ENCODE results near the gene IL25. TPM values are rescaled to one million over a fixed set of nuclear protein-coding genes. Genes with fewer than 3 reads are reported as not detected.

The IL25 gene
- total and polyA plus RNA-seq, 2 experiments from 2014 or later, result not detected

DNA sequence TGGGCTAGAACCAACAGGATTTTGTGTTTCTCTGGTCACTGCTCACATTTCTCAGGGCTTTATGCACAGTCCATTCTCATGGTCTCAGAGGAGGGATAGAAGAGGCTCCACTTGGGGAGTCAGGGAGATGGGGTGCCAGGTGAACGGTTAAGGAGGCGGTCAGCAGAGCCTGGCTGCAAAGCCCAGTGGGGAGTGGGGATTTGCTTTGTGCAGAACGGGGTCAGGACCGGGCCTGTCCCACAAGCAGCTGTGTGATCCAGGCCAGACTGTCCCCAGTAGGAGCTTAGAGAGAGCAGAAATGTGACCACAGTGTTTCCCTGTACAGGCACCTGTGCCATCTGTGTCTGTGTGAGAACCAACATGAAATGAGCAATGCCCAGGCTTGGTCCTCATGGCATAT lies 8.4 kb downstream of the IL25 start:
- Histone ChIP-seq H3F3A (replicated peaks; ENCODE audit: low read depth) (no peaks in the 10 kb centered on the region), H3K27ac (ENCODE audit: low read depth) (no peak overlapping the region), H3K4me1 (ENCODE audit: insufficient read depth) (peaks cover 9% of the 10 kb centered on the region; the same call in 1 of the 2 replicates), H3K36me3 (ENCODE audit: insufficient read depth) (no peaks in the 10 kb centered on the region), H3K27me3 (ENCODE audit: insufficient read depth) (peaks cover 30% of the 10 kb centered on the region; the same call in 1 of the 2 replicates), H3K79me2 (replicated peaks; ENCODE audit: insufficient read depth) (no peaks in the 10 kb centered on the region), H3K9me2 (ENCODE audit: insufficient read depth) (no peaks in the 10 kb centered on the region), H3K4me3 (no peak overlapping the region), H4K20me1 (replicated peaks; ENCODE audit: insufficient read depth) (no peaks in the 10 kb centered on the region; the same call in 1 of the 2 replicates), H3K4me2 (no peak overlapping the region), H2AFZ (no peak overlapping the region)
- Mint-ChIP-seq H3K4me1 (peaks cover 19% of the 10 kb centered on the region), H3K4me3 (no peak overlapping the region; the same call in 2 of the 3 replicates), H3K27me3 (ENCODE audit: insufficient read depth, low read depth, poor library complexity) (peaks cover 23% of the 10 kb centered on the region), H3K9me3 (no peaks in the 10 kb centered on the region; the same call in 2 of the 3 replicates), H3K27ac (no peak overlapping the region), H3K36me3 (ENCODE audit: low read depth) (no peaks in the 10 kb centered on the region)
- no peak for ATAC-seq
- DNase-seq (ENCODE audit: low spot score), result no peak
- TF ChIP-seq EZH2 (IDR thresholded peaks at IDR 0.05; ENCODE audit: low read depth, unreplicated experiment) (no peak), JUNB (IDR thresholded peaks at IDR 0.05; ENCODE audit: unreplicated experiment) (no peak), CREB1 (CRISPR knock-in tag; IDR thresholded peaks at IDR 0.05; ENCODE audit: low read depth) (no peak), ZNF331 (CRISPR knock-in tag; IDR thresholded peaks at IDR 0.05; ENCODE audit: low read depth) (no peak), STAT1 (IDR thresholded peaks at IDR 0.05; ENCODE audit: unreplicated experiment) (no peak)
- TF ChIP-seq, protein P1, sequence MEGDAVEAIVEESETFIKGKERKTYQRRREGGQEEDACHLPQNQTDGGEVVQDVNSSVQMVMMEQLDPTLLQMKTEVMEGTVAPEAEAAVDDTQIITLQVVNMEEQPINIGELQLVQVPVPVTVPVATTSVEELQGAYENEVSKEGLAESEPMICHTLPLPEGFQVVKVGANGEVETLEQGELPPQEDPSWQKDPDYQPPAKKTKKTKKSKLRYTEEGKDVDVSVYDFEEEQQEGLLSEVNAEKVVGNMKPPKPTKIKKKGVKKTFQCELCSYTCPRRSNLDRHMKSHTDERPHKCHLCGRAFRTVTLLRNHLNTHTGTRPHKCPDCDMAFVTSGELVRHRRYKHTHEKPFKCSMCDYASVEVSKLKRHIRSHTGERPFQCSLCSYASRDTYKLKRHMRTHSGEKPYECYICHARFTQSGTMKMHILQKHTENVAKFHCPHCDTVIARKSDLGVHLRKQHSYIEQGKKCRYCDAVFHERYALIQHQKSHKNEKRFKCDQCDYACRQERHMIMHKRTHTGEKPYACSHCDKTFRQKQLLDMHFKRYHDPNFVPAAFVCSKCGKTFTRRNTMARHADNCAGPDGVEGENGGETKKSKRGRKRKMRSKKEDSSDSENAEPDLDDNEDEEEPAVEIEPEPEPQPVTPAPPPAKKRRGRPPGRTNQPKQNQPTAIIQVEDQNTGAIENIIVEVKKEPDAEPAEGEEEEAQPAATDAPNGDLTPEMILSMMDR (conservative IDR thresholded peaks at IDR 0.05; ENCODE audit: low read depth in 2 of 2), result no peak

DNA sequence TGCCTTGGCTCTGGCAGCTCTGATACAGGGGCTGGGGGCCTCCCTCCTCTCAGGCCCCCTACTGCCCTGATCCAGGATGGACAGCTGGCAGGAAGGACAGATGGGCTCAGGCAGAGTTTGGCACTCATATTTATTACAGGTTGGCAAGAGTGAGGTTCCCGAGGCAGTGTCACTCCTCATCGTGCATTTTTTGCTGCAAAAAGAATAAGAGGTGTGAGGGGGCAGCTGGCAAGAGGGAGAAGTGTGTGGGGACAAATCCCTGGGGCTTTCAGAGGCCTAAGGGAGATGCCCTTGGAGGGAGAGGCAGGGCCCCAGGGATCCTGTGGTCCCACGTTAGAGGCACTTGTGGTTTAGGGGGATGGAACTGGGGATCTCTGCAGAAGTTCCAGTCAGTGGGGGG lies 9.3 kb downstream of the IL25 start:
- peaks cover 10% of the 10 kb centered on the region for H3K4me1 Mint-ChIP-seq
- no peak for DNase-seq (ENCODE audit: low spot score)
- H3K27ac Mint-ChIP-seq, result no peak overlapping the region
- no peaks in the 10 kb centered on the region; the same call in 2 of the 3 replicates for H3K36me3 Mint-ChIP-seq (ENCODE audit: low read depth)
- no peak overlapping the region for H3K4me2 ChIP-seq
- H3K36me3 ChIP-seq (ENCODE audit: insufficient read depth), result no peaks in the 10 kb centered on the region
- H3K27me3 ChIP-seq (ENCODE audit: insufficient read depth), result peaks cover 23% of the 10 kb centered on the region; the same call in 1 of the 2 replicates
- H3K27me3 Mint-ChIP-seq (ENCODE audit: insufficient read depth, low read depth, poor library complexity), result peaks cover 20% of the 10 kb centered on the region
- H3K9me3 Mint-ChIP-seq, result no peaks in the 10 kb centered on the region; the same call in 2 of the 3 replicates
- H3K9me2 ChIP-seq (ENCODE audit: insufficient read depth), result no peaks in the 10 kb centered on the region
- no peak overlapping the region for H3K4me3 Mint-ChIP-seq
- H3K4me3 ChIP-seq, result no peak overlapping the region
- no peaks in the 10 kb centered on the region for H3F3A ChIP-seq (replicated peaks; ENCODE audit: low read depth)
- H3K79me2 ChIP-seq (replicated peaks; ENCODE audit: insufficient read depth), result no peaks in the 10 kb centered on the region
- ATAC-seq, result no peak
- H4K20me1 ChIP-seq (replicated peaks; ENCODE audit: insufficient read depth), result no peaks in the 10 kb centered on the region; the same call in 1 of the 2 replicates
- H2AFZ ChIP-seq, result no peak overlapping the region
- H3K4me1 ChIP-seq (ENCODE audit: insufficient read depth), result no peaks in the 10 kb centered on the region; the same call in 1 of the 2 replicates
- no peak overlapping the region for H3K27ac ChIP-seq (ENCODE audit: low read depth)
- TF ChIP-seq, protein P2, sequence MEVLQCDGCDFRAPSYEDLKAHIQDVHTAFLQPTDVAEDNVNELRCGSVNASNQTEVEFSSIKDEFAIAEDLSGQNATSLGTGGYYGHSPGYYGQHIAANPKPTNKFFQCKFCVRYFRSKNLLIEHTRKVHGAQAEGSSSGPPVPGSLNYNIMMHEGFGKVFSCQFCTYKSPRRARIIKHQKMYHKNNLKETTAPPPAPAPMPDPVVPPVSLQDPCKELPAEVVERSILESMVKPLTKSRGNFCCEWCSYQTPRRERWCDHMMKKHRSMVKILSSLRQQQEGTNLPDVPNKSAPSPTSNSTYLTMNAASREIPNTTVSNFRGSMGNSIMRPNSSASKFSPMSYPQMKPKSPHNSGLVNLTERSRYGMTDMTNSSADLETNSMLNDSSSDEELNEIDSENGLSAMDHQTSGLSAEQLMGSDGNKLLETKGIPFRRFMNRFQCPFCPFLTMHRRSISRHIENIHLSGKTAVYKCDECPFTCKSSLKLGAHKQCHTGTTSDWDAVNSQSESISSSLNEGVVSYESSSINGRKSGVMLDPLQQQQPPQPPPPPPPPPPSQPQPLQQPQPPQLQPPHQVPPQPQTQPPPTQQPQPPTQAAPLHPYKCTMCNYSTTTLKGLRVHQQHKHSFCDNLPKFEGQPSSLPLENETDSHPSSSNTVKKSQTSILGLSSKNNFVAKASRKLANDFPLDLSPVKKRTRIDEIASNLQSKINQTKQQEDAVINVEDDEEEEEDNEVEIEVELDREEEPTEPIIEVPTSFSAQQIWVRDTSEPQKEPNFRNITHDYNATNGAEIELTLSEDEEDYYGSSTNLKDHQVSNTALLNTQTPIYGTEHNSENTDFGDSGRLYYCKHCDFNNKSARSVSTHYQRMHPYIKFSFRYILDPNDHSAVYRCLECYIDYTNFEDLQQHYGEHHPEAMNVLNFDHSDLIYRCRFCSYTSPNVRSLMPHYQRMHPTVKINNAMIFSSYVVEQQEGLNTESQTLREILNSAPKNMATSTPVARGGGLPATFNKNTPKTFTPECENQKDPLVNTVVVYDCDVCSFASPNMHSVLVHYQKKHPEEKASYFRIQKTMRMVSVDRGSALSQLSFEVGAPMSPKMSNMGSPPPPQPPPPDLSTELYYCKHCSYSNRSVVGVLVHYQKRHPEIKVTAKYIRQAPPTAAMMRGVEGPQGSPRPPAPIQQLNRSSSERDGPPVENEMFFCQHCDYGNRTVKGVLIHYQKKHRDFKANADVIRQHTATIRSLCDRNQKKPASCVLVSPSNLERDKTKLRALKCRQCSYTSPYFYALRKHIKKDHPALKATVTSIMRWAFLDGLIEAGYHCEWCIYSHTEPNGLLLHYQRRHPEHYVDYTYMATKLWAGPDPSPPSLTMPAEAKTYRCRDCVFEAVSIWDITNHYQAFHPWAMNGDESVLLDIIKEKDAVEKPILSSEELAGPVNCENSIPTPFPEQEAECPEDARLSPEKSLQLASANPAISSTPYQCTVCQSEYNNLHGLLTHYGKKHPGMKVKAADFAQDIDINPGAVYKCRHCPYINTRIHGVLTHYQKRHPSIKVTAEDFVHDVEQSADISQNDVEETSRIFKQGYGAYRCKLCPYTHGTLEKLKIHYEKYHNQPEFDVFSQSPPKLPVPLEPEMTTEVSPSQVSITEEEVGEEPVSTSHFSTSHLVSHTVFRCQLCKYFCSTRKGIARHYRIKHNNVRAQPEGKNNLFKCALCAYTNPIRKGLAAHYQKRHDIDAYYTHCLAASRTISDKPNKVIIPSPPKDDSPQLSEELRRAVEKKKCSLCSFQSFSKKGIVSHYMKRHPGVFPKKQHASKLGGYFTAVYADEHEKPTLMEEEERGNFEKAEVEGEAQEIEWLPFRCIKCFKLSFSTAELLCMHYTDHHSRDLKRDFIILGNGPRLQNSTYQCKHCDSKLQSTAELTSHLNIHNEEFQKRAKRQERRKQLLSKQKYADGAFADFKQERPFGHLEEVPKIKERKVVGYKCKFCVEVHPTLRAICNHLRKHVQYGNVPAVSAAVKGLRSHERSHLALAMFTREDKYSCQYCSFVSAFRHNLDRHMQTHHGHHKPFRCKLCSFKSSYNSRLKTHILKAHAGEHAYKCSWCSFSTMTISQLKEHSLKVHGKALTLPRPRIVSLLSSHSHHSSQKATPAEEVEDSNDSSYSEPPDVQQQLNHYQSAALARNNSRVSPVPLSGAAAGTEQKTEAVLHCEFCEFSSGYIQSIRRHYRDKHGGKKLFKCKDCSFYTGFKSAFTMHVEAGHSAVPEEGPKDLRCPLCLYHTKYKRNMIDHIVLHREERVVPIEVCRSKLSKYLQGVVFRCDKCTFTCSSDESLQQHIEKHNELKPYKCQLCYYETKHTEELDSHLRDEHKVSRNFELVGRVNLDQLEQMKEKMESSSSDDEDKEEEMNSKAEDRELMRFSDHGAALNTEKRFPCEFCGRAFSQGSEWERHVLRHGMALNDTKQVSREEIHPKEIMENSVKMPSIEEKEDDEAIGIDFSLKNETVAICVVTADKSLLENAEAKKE (CRISPR knock-in tag; IDR thresholded peaks at IDR 0.05), result no peak
- no peak for TF ChIP-seq CREB1 (CRISPR knock-in tag; IDR thresholded peaks at IDR 0.05; ENCODE audit: low read depth)
- TF ChIP-seq, protein P3, sequence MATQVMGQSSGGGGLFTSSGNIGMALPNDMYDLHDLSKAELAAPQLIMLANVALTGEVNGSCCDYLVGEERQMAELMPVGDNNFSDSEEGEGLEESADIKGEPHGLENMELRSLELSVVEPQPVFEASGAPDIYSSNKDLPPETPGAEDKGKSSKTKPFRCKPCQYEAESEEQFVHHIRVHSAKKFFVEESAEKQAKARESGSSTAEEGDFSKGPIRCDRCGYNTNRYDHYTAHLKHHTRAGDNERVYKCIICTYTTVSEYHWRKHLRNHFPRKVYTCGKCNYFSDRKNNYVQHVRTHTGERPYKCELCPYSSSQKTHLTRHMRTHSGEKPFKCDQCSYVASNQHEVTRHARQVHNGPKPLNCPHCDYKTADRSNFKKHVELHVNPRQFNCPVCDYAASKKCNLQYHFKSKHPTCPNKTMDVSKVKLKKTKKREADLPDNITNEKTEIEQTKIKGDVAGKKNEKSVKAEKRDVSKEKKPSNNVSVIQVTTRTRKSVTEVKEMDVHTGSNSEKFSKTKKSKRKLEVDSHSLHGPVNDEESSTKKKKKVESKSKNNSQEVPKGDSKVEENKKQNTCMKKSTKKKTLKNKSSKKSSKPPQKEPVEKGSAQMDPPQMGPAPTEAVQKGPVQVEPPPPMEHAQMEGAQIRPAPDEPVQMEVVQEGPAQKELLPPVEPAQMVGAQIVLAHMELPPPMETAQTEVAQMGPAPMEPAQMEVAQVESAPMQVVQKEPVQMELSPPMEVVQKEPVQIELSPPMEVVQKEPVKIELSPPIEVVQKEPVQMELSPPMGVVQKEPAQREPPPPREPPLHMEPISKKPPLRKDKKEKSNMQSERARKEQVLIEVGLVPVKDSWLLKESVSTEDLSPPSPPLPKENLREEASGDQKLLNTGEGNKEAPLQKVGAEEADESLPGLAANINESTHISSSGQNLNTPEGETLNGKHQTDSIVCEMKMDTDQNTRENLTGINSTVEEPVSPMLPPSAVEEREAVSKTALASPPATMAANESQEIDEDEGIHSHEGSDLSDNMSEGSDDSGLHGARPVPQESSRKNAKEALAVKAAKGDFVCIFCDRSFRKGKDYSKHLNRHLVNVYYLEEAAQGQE (IDR thresholded peaks at IDR 0.05; ENCODE audit: unreplicated experiment), result no peak

Data from GM23338 (cell line).